A673 (cell line): ENCODE measurements around the gene NPPB. TPM values are rescaled to one million over a fixed set of nuclear protein-coding genes. Genes with fewer than 3 reads are reported as not detected.
"Not testable (repeated sequence)": the region's sequence is repeated elsewhere in the genome, so short reads cannot be mapped to it uniquely, and the experiment has no call there.

Source experiments
- BruUV-seq: library from RNA; stranded (reverse); fragments of 400-500 nt; replicated peaks from 2 replicates; lab custom pipeline; 2021; lab: Mats Ljungman, UMichigan
- CTCF ChIA-PET: fragments of 300-600 bp; sonication (Branson Sonifier 250); formaldehyde crosslinking; loops from one replicate; lab custom pipeline; 2022; ENCODE audit warnings: antibody characterized with exemption; lab: Charles Lee
- POLR2A ChIA-PET: fragments of 300-600 bp; sonication (Branson Sonifier 250); formaldehyde crosslinking; loops from one replicate; lab custom pipeline; 2022; ENCODE audit warnings: antibody characterized with exemption; ENCODE audit not compliant: low non-redundant PET; lab: Charles Lee
- DNase-seq: peaks from one replicate; pipeline ENCODE4 v3.0.0-alpha.2; 2015; ENCODE audit warnings: low spot score
- H3K27ac ChIP-seq: fragments of 200-600 bp; sonication (generic); 2 replicates; pipeline ENCODE4 v1.5.1; 2016; ENCODE audit warnings: mixed run types, low read depth, mild to moderate bottlenecking, mixed read lengths, antibody characterized with exemption, low read length; ENCODE audit not compliant: poor library complexity, severe bottlenecking
- H3K27me3 ChIP-seq: fragments of 200-600 bp; sonication (generic); replicated peaks from 2 replicates; pipeline ENCODE4 v1.6.1; 2017; ENCODE audit warnings: mixed run types, low read depth, mild to moderate bottlenecking, mixed read lengths, antibody characterized with exemption, low read length; ENCODE audit not compliant: insufficient read depth, poor library complexity
- H3K36me3 ChIP-seq: fragments of 200-600 bp; sonication (generic); 2 replicates; pipeline ENCODE4 v1.6.1; 2016; ENCODE audit warnings: mixed run types, mild to moderate bottlenecking, mixed read lengths, antibody characterized with exemption, low read length; ENCODE audit not compliant: insufficient read depth, poor library complexity, severe bottlenecking
- H3K4me1 ChIP-seq: fragments of 200-600 bp; sonication (generic); 2 replicates; pipeline ENCODE4 v1.6.1; 2017; ENCODE audit warnings: mixed run types, mild to moderate bottlenecking, mixed read lengths, antibody characterized with exemption, low read length; ENCODE audit not compliant: insufficient read depth, poor library complexity, severe bottlenecking
- H3K4me3 ChIP-seq: fragments of 200-600 bp; sonication (generic); 2 replicates; pipeline ENCODE4 v1.5.1; 2016; ENCODE audit warnings: low read depth, mixed run types, mild to moderate bottlenecking, mixed read lengths, low read length; ENCODE audit not compliant: poor library complexity, severe bottlenecking
- H3K9me3 ChIP-seq: fragments of 200-600 bp; sonication (generic); 2 replicates; pipeline ENCODE4 v1.6.1; 2016; ENCODE audit warnings: mixed run types, low read depth, mild to moderate bottlenecking, mixed read lengths, antibody characterized with exemption, low read length; ENCODE audit not compliant: poor library complexity, severe bottlenecking
- CTCF ChIP-seq: fragments of 300-800, 200-600 bp; sonication (generic); conservative IDR thresholded peaks from 2 replicates; pipeline ENCODE4 v1.5.1; 2017; ENCODE audit warnings: low read depth, mild to moderate bottlenecking, antibody characterized with exemption, low read length, moderate library complexity, mixed read lengths
- EZH2 ChIP-seq: fragments of 200-600 bp; sonication (generic); IDR thresholded peaks from 2 replicates; pipeline ENCODE4 v1.6.1; 2017; ENCODE audit warnings: borderline replicate concordance, low read depth, mild to moderate bottlenecking, mixed read lengths, antibody characterized with exemption, low read length; ENCODE audit not compliant: poor library complexity, severe bottlenecking
- intact Hi-C: fragments of 100-400 bp; cut with micrococcal nuclease; formaldehyde crosslinking; loops from one replicate; pipeline ENCODE4 v1.10.0; 2022; ENCODE audit not compliant: unreplicated experiment
- total RNA-seq: library from RNA; stranded (reverse); gene quantifications from 2 replicates; pipeline ENCODE4 v1.2.3, GENCODE V29; 2021

Gene NPPB
- total RNA-seq, 1 experiment from 2014 or later, result not detected

GRCh38 chr1:11903210-11903609, 44.5 kb upstream of the NPPB start:
- BruUV-seq, result no TSS peak
- DNase-seq, result no peak
- Histone ChIP-seq H3K36me3 (no peaks in the 10 kb centered on the region), H3K27ac (no peak overlapping the region), H3K4me3 (no peak overlapping the region), H3K4me1 (no peaks in the 10 kb centered on the region), H3K9me3 (no peaks in the 10 kb centered on the region), H3K27me3 (peaks cover 33% of the 10 kb centered on the region)
- ChIA-PET POLR2A (no interaction called here), CTCF (no interaction called here)
- no peak for TF ChIP-seq EZH2
- TF ChIP-seq CTCF, result no peak
- intact Hi-C loops, result no loop called here

DNA sequence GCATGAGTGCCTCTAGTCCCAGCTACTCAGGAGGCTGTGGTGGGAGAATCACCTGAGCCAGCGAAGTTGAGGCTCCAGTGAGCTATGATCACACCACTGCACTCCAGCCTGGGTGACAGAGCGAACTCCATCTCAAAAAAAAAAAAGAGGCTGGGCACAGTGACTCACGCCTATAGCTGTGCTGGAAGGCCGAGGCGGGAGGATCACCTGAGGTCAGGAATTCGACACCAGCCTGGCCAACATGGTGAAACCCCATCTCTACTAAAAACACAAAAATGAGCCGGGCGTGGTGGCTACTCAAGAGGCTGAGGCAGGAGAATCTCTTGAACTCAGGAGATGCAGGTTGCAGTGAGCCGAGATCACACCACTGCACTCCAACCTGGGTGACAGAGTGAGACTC, 42.7 kb upstream of the NPPB start:
- POLR2A ChIA-PET, H3K4me1 ChIP-seq, H3K4me3 ChIP-seq, H3K36me3 ChIP-seq, intact Hi-C loops, DNase-seq, H3K27ac ChIP-seq, BruUV-seq, H3K9me3 ChIP-seq: not testable (repeated sequence)
- CTCF ChIA-PET, result interaction anchor here (0.6 kb wide), 1 partner anchor 579 kb away, joined by 3 read pairs; no protein-coding TSS in a partner anchor
- peaks cover 50% of the 10 kb centered on the region for H3K27me3 ChIP-seq

- Histone ChIP-seq H3K27me3 (peaks cover 53% of the 10 kb centered on the region), H3K36me3 (no peaks in the 10 kb centered on the region), H3K9me3 (no peaks in the 10 kb centered on the region), H3K4me3 (no peak overlapping the region), H3K4me1 (no peaks in the 10 kb centered on the region), H3K27ac (no peak overlapping the region)
- BruUV-seq, result no TSS peak
- ChIA-PET CTCF (no interaction called here), POLR2A (no interaction called here)
- DNase-seq, result no peak
- intact Hi-C loops, result no loop called here
- TF ChIP-seq EZH2 (peak; percentile 84), CTCF (no peak)
Observed at GRCh38 chr1:11898831-11899467, 40.2 kb upstream of the NPPB start.
